ENCODE measurements around the gene SND1.

The SND1 gene

DNA sequence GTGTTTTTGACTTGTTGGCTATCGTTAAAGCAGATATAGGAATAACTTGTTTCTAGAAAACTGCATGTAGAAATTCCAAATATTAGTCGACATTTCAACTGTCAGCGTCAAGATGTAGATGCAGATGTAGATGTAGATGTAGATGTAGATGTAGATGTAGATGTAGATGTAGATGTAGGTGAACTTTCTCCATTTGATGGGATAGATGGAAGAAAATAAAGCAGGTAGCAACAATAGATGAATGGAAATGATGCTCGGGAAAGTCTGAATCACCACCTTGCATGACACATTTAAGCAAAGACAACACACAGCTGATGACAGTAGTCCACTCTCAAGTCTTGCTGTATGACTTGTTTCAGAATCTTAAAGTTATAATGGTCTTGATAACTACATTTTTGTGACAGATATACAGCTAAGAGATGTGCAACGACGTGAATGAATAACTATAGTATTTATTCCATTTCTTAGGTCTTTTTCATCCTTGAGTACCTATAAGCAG is 53.5 kb downstream of the SND1 start:
- TF ChIP-seq CTCF (IDR thresholded peaks at IDR 0.05; ENCODE audit: extremely low read depth, missing control alignments), result no peak
- no peak for DNase-seq (ENCODE audit: low spot score)

DNA sequence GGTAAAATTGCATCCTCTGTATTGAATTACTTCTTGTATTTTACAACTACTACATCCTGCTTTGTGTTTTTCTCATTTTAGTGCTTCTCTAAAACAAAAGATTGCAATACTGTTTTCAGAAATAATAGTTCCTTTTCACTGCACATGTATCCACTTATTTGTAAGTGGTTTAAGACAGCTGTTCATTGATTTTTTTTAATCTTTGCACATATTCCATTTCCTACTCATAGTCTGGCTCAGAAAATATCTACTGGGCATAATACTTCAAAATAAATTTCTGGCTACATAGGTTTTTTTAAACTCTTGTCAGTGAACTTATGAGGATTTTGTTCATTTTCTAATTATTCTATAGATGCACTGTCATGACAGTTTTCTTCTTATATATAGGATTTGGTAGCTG is 54.8 kb downstream of the SND1 start:
- DNase-seq (ENCODE audit: low spot score), result no peak

DNA sequence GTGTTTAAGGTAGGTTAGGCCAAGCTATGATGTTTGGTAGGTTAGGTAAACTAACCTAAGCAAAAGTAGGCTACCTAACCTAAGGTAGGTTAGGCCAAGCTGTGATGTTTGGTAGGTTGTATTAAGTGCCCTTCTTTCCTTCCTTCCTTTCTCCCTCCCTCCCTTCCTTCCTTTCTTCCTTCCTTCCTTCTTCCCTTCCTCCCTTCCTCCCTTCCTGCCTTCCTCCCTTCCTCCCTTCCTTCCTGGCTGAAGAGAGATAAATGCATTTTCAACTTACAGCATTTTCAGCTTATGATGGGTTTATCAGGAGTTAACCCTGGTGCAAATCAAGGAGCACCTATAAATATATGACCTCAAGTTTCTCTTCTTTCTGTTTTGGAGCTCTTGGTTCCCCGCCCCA is 56.2 kb downstream of the SND1 start:
- DNase-seq (ENCODE audit: low spot score), result no peak
- TF ChIP-seq CTCF (IDR thresholded peaks at IDR 0.05; ENCODE audit: extremely low read depth, missing control alignments), result no peak

More for the DNA sequence above, 54.8 kb downstream of the SND1 start:
- no peak for TF ChIP-seq CTCF (IDR thresholded peaks at IDR 0.05; ENCODE audit: extremely low read depth, missing control alignments)

DNA sequence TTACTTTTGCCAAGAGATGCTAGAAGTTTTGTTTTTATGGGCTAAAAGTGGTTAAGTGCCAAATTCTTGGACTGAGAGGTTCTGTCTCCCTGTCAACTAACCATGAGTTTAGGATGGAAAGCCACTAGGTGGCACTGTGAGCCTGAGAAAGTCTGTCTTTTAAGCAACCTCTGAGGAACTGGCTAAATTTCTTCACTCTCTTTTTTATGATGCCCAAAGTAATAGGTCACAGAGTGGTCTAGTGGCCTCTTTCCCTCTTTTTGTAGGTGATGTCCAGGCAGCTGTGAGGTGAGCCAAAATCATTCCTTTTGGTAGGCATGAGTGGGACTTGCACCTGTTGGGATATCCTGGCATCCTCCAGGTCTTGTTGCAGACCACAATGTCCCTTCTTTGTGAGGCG is 56.8 kb downstream of the SND1 start:
- TF ChIP-seq CTCF (IDR thresholded peaks at IDR 0.05; ENCODE audit: extremely low read depth, missing control alignments), result peak; percentile 65
- DNase-seq (ENCODE audit: low spot score), result peak; percentile 40

GRCh38 chr7:127710635-127711034 is 58.6 kb downstream of the SND1 start:
- no peak for DNase-seq (ENCODE audit: low spot score)
- no peak for TF ChIP-seq CTCF (IDR thresholded peaks at IDR 0.05; ENCODE audit: extremely low read depth, missing control alignments)

DNA sequence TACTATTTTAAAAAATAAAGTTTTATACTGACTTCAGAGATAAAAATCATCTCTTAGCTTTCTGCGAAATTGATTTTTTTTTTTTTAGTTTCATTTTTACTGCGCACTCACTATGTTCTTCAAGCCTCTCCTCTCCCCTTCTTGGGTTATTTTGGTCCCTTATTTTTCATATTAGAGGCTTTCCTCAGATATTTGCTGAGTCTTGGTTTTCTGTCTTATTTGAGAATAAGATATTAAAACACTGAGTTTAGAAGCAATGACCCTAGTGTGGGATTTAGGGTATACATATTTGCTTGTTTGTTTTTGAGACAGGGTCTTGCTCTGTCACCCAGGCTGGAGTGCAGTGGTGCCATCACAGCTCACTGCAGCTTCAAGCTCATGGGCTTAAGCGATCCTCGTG is 59.9 kb downstream of the SND1 start:
- TF ChIP-seq CTCF (IDR thresholded peaks at IDR 0.05; ENCODE audit: extremely low read depth, missing control alignments), result no peak
- no peak for DNase-seq (ENCODE audit: low spot score)

GRCh38 chr7:127713006-127713405 is 61.0 kb downstream of the SND1 start:
- no peak for DNase-seq (ENCODE audit: low spot score)
- no peak for TF ChIP-seq CTCF (IDR thresholded peaks at IDR 0.05; ENCODE audit: extremely low read depth, missing control alignments)

All from GM20000 (cell line).